Subcutaneous adipose tissue (tissue), 4 donors: Measurements from ENCODE around the gene MAGI2. TPM values are rescaled to one million over a fixed set of nuclear protein-coding genes. Genes with fewer than 3 reads are reported as not detected.

Experiments used
- total RNA-seq, 4 donors: library from RNA; depleted of rRNA; stranded (reverse); fragments of >200 nt; gene quantifications; one replicate each; pipeline ENCODE4 v1.1.0, GENCODE V29; 2016
- TF ChIP-seq, protein P1 (sequence below): fragments of 450-650 bp; IDR thresholded peaks from one replicate; pipeline ENCODE4 v1.5.1; 2016; ENCODE audit warnings: low read depth, mild to moderate bottlenecking, control low read depth, antibody characterized with exemption, moderate library complexity

MAGI2 gene
- total RNA-seq, 4 donors from 2014 or later = 13.7 to 22.9 (median 17.7) TPM

- TF ChIP-seq, protein P1, sequence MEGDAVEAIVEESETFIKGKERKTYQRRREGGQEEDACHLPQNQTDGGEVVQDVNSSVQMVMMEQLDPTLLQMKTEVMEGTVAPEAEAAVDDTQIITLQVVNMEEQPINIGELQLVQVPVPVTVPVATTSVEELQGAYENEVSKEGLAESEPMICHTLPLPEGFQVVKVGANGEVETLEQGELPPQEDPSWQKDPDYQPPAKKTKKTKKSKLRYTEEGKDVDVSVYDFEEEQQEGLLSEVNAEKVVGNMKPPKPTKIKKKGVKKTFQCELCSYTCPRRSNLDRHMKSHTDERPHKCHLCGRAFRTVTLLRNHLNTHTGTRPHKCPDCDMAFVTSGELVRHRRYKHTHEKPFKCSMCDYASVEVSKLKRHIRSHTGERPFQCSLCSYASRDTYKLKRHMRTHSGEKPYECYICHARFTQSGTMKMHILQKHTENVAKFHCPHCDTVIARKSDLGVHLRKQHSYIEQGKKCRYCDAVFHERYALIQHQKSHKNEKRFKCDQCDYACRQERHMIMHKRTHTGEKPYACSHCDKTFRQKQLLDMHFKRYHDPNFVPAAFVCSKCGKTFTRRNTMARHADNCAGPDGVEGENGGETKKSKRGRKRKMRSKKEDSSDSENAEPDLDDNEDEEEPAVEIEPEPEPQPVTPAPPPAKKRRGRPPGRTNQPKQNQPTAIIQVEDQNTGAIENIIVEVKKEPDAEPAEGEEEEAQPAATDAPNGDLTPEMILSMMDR = no peak
These were observed 1291.7 kb downstream of the MAGI2 start for GRCh38 chr7:78161781-78162180.

GRCh38 chr7:78159545-78159944 lies 1293.9 kb downstream of the MAGI2 start:
- TF ChIP-seq, protein P1 = no peak

- TF ChIP-seq, protein P1 = no peak
These were observed 1300.2 kb downstream of the MAGI2 start for GRCh38 chr7:78153285-78153684.

GRCh38 chr7:78151229-78151628 lies 1302.2 kb downstream of the MAGI2 start:
- TF ChIP-seq, protein P1 = no peak

GRCh38 chr7:78149787-78150186 lies 1303.7 kb downstream of the MAGI2 start:
- TF ChIP-seq, protein P1 = no peak

- TF ChIP-seq, protein P1 = no peak
These were observed 1305.1 kb downstream of the MAGI2 start for GRCh38 chr7:78148166-78148894.

DNA sequence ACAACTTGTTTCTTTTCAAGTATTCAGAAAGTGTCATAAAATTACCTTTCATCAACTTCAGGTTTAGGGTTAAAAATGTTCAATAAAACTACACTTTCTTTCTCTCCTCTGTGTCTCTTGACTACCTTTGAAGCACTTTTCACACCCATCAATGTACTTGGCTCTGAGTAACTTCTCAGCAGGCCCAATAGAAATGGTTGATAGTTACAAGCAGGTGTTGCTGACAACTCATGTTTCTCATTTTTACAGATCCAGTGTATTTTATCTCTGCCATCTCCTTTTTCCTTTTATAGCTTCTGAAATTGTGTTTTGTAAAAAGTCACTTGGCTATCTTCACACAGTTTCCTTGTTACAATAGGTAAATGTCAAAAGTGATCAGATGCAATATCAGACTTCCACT lies 1306.9 kb downstream of the MAGI2 start:
- TF ChIP-seq, protein P1 = no peak
